Gastroesophageal sphincter (tissue), 3 donors: ENCODE results near the gene TEPSIN.

ENCODE experiments used
- POLR2A ChIP-seq, 2 donors: fragments of 450-650 bp; IDR thresholded peaks; one replicate each; pipeline ENCODE4 v1.6.1; 2017; ENCODE audit warnings: antibody characterized with exemption in 2 of 2, mild to moderate bottlenecking in 2 of 2, moderate library complexity in 1 of 2
- POLR2AphosphoS5 ChIP-seq: sonication (generic); formaldehyde crosslinking; IDR thresholded peaks from one replicate; pipeline ENCODE4 v1.6.1; 2017; ENCODE audit warnings: antibody characterized with exemption
- TF ChIP-seq, protein P1 (sequence below), 4 experiments: fragments of 200-600 bp in 2 of 4; fragments of 450-650 bp in 2 of 4; sonication (generic) in 1 of 4; IDR thresholded peaks; one replicate each; pipeline ENCODE4 v1.5.1; 2017 to 2019; ENCODE audit warnings: antibody characterized with exemption in 4 of 4, mild to moderate bottlenecking in 2 of 4, moderate library complexity in 2 of 4

DNA sequence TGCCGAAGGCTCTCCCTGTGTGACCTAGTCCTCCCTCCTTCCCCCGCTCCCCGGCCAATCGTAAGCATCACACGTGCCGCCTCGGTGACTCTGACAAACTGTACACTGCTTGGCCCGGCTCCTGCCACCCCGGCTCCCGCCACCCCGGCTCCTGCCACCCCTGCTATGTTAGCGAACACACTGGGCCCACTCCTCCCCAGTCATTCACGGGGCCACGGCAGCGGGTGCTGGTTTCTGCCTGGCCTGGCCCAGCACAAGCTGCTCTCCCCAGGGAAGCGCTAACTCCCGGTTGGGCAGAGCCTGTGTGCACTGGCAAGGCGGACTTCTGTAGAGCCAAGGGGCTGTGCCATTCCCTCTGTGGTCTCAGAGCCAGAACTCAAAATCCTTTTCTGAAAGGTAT is 22.2 kb upstream of the TEPSIN start:
- TF ChIP-seq, protein P1, sequence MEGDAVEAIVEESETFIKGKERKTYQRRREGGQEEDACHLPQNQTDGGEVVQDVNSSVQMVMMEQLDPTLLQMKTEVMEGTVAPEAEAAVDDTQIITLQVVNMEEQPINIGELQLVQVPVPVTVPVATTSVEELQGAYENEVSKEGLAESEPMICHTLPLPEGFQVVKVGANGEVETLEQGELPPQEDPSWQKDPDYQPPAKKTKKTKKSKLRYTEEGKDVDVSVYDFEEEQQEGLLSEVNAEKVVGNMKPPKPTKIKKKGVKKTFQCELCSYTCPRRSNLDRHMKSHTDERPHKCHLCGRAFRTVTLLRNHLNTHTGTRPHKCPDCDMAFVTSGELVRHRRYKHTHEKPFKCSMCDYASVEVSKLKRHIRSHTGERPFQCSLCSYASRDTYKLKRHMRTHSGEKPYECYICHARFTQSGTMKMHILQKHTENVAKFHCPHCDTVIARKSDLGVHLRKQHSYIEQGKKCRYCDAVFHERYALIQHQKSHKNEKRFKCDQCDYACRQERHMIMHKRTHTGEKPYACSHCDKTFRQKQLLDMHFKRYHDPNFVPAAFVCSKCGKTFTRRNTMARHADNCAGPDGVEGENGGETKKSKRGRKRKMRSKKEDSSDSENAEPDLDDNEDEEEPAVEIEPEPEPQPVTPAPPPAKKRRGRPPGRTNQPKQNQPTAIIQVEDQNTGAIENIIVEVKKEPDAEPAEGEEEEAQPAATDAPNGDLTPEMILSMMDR (IDR thresholded peaks at IDR 0.05): no peak
- TF ChIP-seq POLR2A (IDR thresholded peaks at IDR 0.05) (no peak), POLR2AphosphoS5 (no peak)
